Kidney (tissue), 14 donors: ENCODE measurements around the gene MYL12A. TPM values are rescaled to one million over a fixed set of nuclear protein-coding genes. Genes with fewer than 3 reads are reported as not detected.
A peak's percentile ranks its signal among the peaks of the same experiment; 100 is the strongest.

Experiments
- DNase-seq, 5 donors: peaks; one replicate each; pipeline ENCODE4 v3.0.0-alpha.2; 2013 to 2020
- FAIRE-seq: peaks from 2 replicates; lab custom pipeline; 2012; peaks lifted over from hg19 to GRCh38; lab: Jason Lieb, UNC
- H3K27ac ChIP-seq, 2 donors: one replicate each; pipeline ENCODE4 v1.7.0; 2013; ENCODE audit warnings: low read depth in 2 of 2, low read length in 2 of 2, inconsistent platforms in 1 of 2
- H3K27me3 ChIP-seq: one replicate; pipeline ENCODE4 v1.7.1; 2013; ENCODE audit warnings: low read length, inconsistent platforms; ENCODE audit not compliant: control insufficient read depth, insufficient read depth
- H3K36me3 ChIP-seq, 3 donors: one replicate each; pipeline versions ENCODE4 v1.7.0 to v1.7.1; 2013; ENCODE audit warnings: low read length in 3 of 3, control low read depth in 1 of 3, inconsistent platforms in 1 of 3; ENCODE audit not compliant: insufficient read depth in 3 of 3, control insufficient read depth in 2 of 3
- H3K4me1 ChIP-seq, 3 donors: one replicate each; pipeline versions ENCODE4 v1.7.0 to v1.7.1; 2013; ENCODE audit warnings: low read length in 3 of 3, inconsistent platforms in 1 of 3, low read depth in 1 of 3; ENCODE audit not compliant: control insufficient read depth in 2 of 3, insufficient read depth in 2 of 3
- H3K4me3 ChIP-seq, 3 donors: one replicate each; pipeline versions ENCODE4 v1.7.0 to v1.8.1; 2013; ENCODE audit warnings: low read length in 3 of 3, control low read depth in 1 of 3, inconsistent platforms in 1 of 3
- H3K9ac ChIP-seq, 3 donors: one replicate each; pipeline versions ENCODE4 v1.7.0 to v1.7.1; 2013; ENCODE audit warnings: low read length in 3 of 3, control low read depth in 1 of 3, inconsistent platforms in 1 of 3
- H3K9me3 ChIP-seq, 3 donors: one replicate each; pipeline versions ENCODE4 v1.7.0 to v1.7.1; 2013; ENCODE audit warnings: low read length in 3 of 3, control low read depth in 1 of 3, inconsistent platforms in 1 of 3; ENCODE audit not compliant: control insufficient read depth in 2 of 3, insufficient read depth in 1 of 3
- CTCF ChIP-seq: IDR thresholded peaks from 3 replicates; pipeline ENCODE4 v1.5.1; 2012; ENCODE audit warnings: mild to moderate bottlenecking, moderate library complexity, borderline replicate concordance; ENCODE audit not compliant: insufficient read depth; ENCODE audit errors: extremely low read depth
- intact Hi-C: fragments of 100-400 bp; cut with DNase I; formaldehyde crosslinking; loops from one replicate; pipeline ENCODE4 v1.11.1; 2022
- polyA plus RNA-seq: library from polyadenylated mRNA; stranded (reverse); fragments of 350-450 nt; fragmentation: Illumina TruSeq; extraction: RNeasy Lipid Tissue Mini Kit (QIAGEN cat#74804); gene quantifications from one replicate; pipeline ENCODE4 v1.2.3, GENCODE V29; 2014; ENCODE audit warnings: low read depth, low replicate concordance; ENCODE audit not compliant: insufficient read depth
- total RNA-seq: library from RNA; stranded (reverse); fragmentation: NEBNext Ultra II Directional; extraction: Animal tissue kit (Norgen Biotek cat#: 25700); gene quantifications from one replicate; pipeline ENCODE4 v1.2.1, GENCODE V29; 2021
- donor health status: control.
- donor health status: control.
- donor health status: control.
- donor health status: control.
- donor health status: control.
- donor health status: DM: yes; HTN: yes; CAD: no.
- donor health status: Normal renal cell carcinoma (clear cell type).

Gene MYL12A
- total and polyA plus RNA-seq, 2 donors from 2014 or later: 442 to 450 TPM

- TF ChIP-seq CTCF: no peak
- DNase-seq (peak in 2 of 5 donors; percentile 63 to 74), FAIRE-seq (no peak)
- H3K9ac ChIP-seq: peak overlapping the region; percentile 98 to 100 (median 99)
- H3K4me3 ChIP-seq: peak overlapping the region; percentile 97 to 98 (median 97)
- no peaks in the 10 kb centered on the region for H3K27me3 ChIP-seq
- H3K9me3 ChIP-seq: no peaks in the 10 kb centered on the region
- H3K27ac ChIP-seq: peak overlapping the region; percentile 97 to 100
- peaks cover 2 to 18% (median 9%) of the 10 kb centered on the region in 3 donors for H3K4me1 ChIP-seq
- peaks cover 2 to 9% (median 6%) of the 10 kb centered on the region in 3 donors for H3K36me3 ChIP-seq
- intact Hi-C loops: loop anchor here (10.0 kb wide), 1 partner anchor 314 kb away; no protein-coding TSS in a partner anchor
These were observed 1.2 kb downstream of the MYL12A start for GRCh38 chr18:3248658-3249359.

GRCh38 chr18:3250237-3251107 lies 2.9 kb downstream of the MYL12A start:
- intact Hi-C loops: no loop called here
- peak overlapping the region in 1 of 3 donors; percentile 37 for H3K9ac ChIP-seq
- peaks cover 2 to 14% (median 8%) of the 10 kb centered on the region in 3 donors for H3K4me1 ChIP-seq
- H3K27me3 ChIP-seq: no peaks in the 10 kb centered on the region
- FAIRE-seq (peak; percentile 57), DNase-seq (no peak)
- peak overlapping the region; percentile 1 to 34 for H3K27ac ChIP-seq
- H3K4me3 ChIP-seq: peak overlapping the region in 1 of 3 donors; percentile 2
- TF ChIP-seq CTCF: no peak
- peaks cover 2 to 26% (median 23%) of the 10 kb centered on the region in 3 donors for H3K36me3 ChIP-seq
- no peaks in the 10 kb centered on the region for H3K9me3 ChIP-seq

GRCh38 chr18:3251249-3251962 lies 3.8 kb downstream of the MYL12A start:
- Histone ChIP-seq H3K27ac (peak overlapping the region in 1 of 2 donors; percentile 26), H3K36me3 (peaks cover 4 to 35% (median 26%) of the 10 kb centered on the region in 3 donors), H3K4me1 (peaks cover 2 to 10% (median 8%) of the 10 kb centered on the region in 3 donors), H3K4me3 (peak overlapping the region in 1 of 3 donors; percentile 14), H3K9ac (no peak overlapping the region), H3K27me3 (no peaks in the 10 kb centered on the region), H3K9me3 (no peaks in the 10 kb centered on the region)
- intact Hi-C loops: no loop called here
- FAIRE-seq: no peak
- no peak for TF ChIP-seq CTCF
- DNase-seq: no peak
